SIG-M5 (cell line): ENCODE measurements around the gene TMEM167B.
"Not testable (repeated sequence)": the region's sequence is repeated elsewhere in the genome, so short reads cannot be mapped to it uniquely, and the experiment has no call there.

ENCODE experiments used
- DNase-seq: peaks from one replicate; lab custom pipeline; 2025; lab: John Stamatoyannopoulos, UW

The TMEM167B gene

GRCh38 chr1:109113590-109114341, 23.2 kb downstream of the TMEM167B start, which contains the start of gene ELAPOR1:
Gene ELAPOR1, plus strand, starts transcription at chr1:109114115. Its CDS starts 69 bp downstream, at chr1:109114184.
- no peak for DNase-seq

- DNase-seq: no peak
Measured at GRCh38 chr1:109114342-109114674, 23.7 kb downstream of the TMEM167B start.

- DNase-seq: no peak
Measured at GRCh38 chr1:109115685-109116084, 25.1 kb downstream of the TMEM167B start.

GRCh38 chr1:109116286-109116685, 25.7 kb downstream of the TMEM167B start:
- DNase-seq: no peak

- no peak for DNase-seq
Measured at GRCh38 chr1:109118089-109118488, 27.5 kb downstream of the TMEM167B start.

GRCh38 chr1:109120356-109120755, 29.8 kb downstream of the TMEM167B start:
- DNase-seq: no peak

- no peak for DNase-seq
Measured at GRCh38 chr1:109131059-109131458, 40.5 kb downstream of the TMEM167B start.

GRCh38 chr1:109131800-109132199, 41.2 kb downstream of the TMEM167B start:
- no peak for DNase-seq

GRCh38 chr1:109133002-109133706, 42.6 kb downstream of the TMEM167B start:
- DNase-seq: no peak

- no peak for DNase-seq
Measured at GRCh38 chr1:109133815-109134214, 43.3 kb downstream of the TMEM167B start.

- DNase-seq: no peak
Measured at GRCh38 chr1:109134423-109134822, 43.9 kb downstream of the TMEM167B start.

GRCh38 chr1:109135940-109136339, 45.4 kb downstream of the TMEM167B start:
- DNase-seq: no peak

- DNase-seq: no peak
Measured at GRCh38 chr1:109136766-109137165, 46.2 kb downstream of the TMEM167B start.

- no peak for DNase-seq
Measured at GRCh38 chr1:109137958-109138357, 47.4 kb downstream of the TMEM167B start.

GRCh38 chr1:109138358-109138757, 47.8 kb downstream of the TMEM167B start:
- no peak for DNase-seq

GRCh38 chr1:109140392-109140791, 49.8 kb downstream of the TMEM167B start:
- no peak for DNase-seq

- DNase-seq: no peak
Measured at GRCh38 chr1:109142260-109142659, 51.7 kb downstream of the TMEM167B start.

- DNase-seq: not testable (repeated sequence)
Measured at GRCh38 chr1:109142725-109143124, 52.2 kb downstream of the TMEM167B start.
